Ectodermal cell (in vitro differentiated cells): ENCODE results near the gene PRM1.

Experiments
- H3K27ac ChIP-seq: 2 replicates; pipeline ENCODE4 v1.7.0; 2013; ENCODE audit warnings: mild to moderate bottlenecking, low read depth, low read length; ENCODE audit not compliant: insufficient read depth, poor library complexity, severe bottlenecking
- H3K27me3 ChIP-seq: 2 replicates; pipeline ENCODE4 v1.7.0; 2013; ENCODE audit warnings: mild to moderate bottlenecking, low read length; ENCODE audit not compliant: insufficient read depth, control insufficient read depth, poor library complexity, severe bottlenecking
- H3K36me3 ChIP-seq: one replicate; pipeline ENCODE4 v1.7.0; 2013; ENCODE audit warnings: low read length; ENCODE audit not compliant: control insufficient read depth, insufficient read depth
- H3K4me1 ChIP-seq: one replicate; pipeline ENCODE4 v1.7.0; 2013; ENCODE audit warnings: low read length; ENCODE audit not compliant: control insufficient read depth, insufficient read depth
- H3K4me3 ChIP-seq: 2 replicates; pipeline ENCODE4 v1.7.0; 2013; ENCODE audit warnings: low read depth, low read length, control low read depth; ENCODE audit not compliant: insufficient read depth
- H3K9me3 ChIP-seq: 2 replicates; pipeline ENCODE4 v1.7.0; 2013; ENCODE audit warnings: mild to moderate bottlenecking, low read length, moderate library complexity; ENCODE audit not compliant: control insufficient read depth
- WGBS, 2 experiments: methylation state at CpG; one replicate each; pipeline ENCODE4 v1.1.7; 2013; ENCODE audit warnings: missing lambda C conversion rate in 2 of 2; 5-methylcytosine and 5-hydroxymethylcytosine counted together

PRM1 gene

GRCh38 chr16:11232852-11233726 lies 48.0 kb downstream of the PRM1 start:
- Histone ChIP-seq H3K4me3 (no peak overlapping the region), H3K9me3 (no peaks in the 10 kb centered on the region), H3K27me3 (no peaks in the 10 kb centered on the region), H3K27ac (no peak overlapping the region), H3K36me3 (no peaks in the 10 kb centered on the region), H3K4me1 (no peaks in the 10 kb centered on the region)
- 89 to 90% methylated on average over 35 of the region's 35 CpGs for WGBS, 2 experiments

GRCh38 chr16:11232302-11232851 lies 48.8 kb downstream of the PRM1 start:
- Histone ChIP-seq H3K4me3 (no peak overlapping the region), H3K9me3 (no peaks in the 10 kb centered on the region), H3K27me3 (no peaks in the 10 kb centered on the region), H3K27ac (no peak overlapping the region), H3K36me3 (no peaks in the 10 kb centered on the region), H3K4me1 (no peaks in the 10 kb centered on the region)
- 81 to 97% methylated on average over 2 of the region's 3 CpGs for WGBS, 2 experiments

- no peaks in the 10 kb centered on the region for H3K36me3 ChIP-seq
- WGBS, 2 experiments, result 73 to 75% methylated on average over 10 of the region's 10 CpGs
- no peaks in the 10 kb centered on the region for H3K4me1 ChIP-seq
- H3K4me3 ChIP-seq, result no peak overlapping the region
- H3K9me3 ChIP-seq, result no peaks in the 10 kb centered on the region
- no peak overlapping the region for H3K27ac ChIP-seq
- no peaks in the 10 kb centered on the region for H3K27me3 ChIP-seq
Measured at GRCh38 chr16:11231367-11231970, 49.7 kb downstream of the PRM1 start.
